Liver (tissue), 9 donors: ENCODE measurements around the gene GCH1. TPM values are rescaled to one million over a fixed set of nuclear protein-coding genes. Genes with fewer than 3 reads are reported as not detected.
A peak's percentile ranks its signal among the peaks of the same experiment; 100 is the strongest.

ENCODE experiments used
- DNase-seq: peaks from one replicate; pipeline ENCODE4 v3.0.0-alpha.2; 2017; ENCODE audit warnings: low spot score
- H3K27ac ChIP-seq, 2 donors: one replicate each; pipeline ENCODE4 v1.7.0; 2013; ENCODE audit warnings: inconsistent platforms in 2 of 2, low read length in 2 of 2, control low read depth in 1 of 2, low read depth in 1 of 2, mild to moderate bottlenecking in 1 of 2
- H3K27me3 ChIP-seq, 4 donors: one replicate each; pipeline versions ENCODE4 v1.6.1 to v1.7.0; 2013; ENCODE audit warnings: low read length in 3 of 4, inconsistent platforms in 1 of 4, mild to moderate bottlenecking in 1 of 4, moderate library complexity in 1 of 4; ENCODE audit not compliant: control insufficient read depth in 4 of 4, insufficient read depth in 4 of 4
- H3K36me3 ChIP-seq, 4 donors: one replicate each; pipeline versions ENCODE4 v1.6.1 to v1.7.0; 2013; ENCODE audit warnings: low read length in 3 of 4, mild to moderate bottlenecking in 3 of 4, low read depth in 1 of 4, moderate library complexity in 1 of 4; ENCODE audit not compliant: control insufficient read depth in 4 of 4, insufficient read depth in 3 of 4
- H3K4me1 ChIP-seq, 4 donors: one replicate each; pipeline versions ENCODE4 v1.6.1 to v1.7.0; 2013; ENCODE audit warnings: low read length in 3 of 4, mild to moderate bottlenecking in 3 of 4, moderate library complexity in 1 of 4; ENCODE audit not compliant: control insufficient read depth in 4 of 4, insufficient read depth in 4 of 4
- H3K4me3 ChIP-seq, 3 donors: one replicate each; pipeline versions ENCODE4 v1.6.1 to v1.7.0; 2013; ENCODE audit warnings: low read length in 3 of 3, control low read depth in 1 of 3, low read depth in 1 of 3, mild to moderate bottlenecking in 1 of 3
- H3K9ac ChIP-seq, 2 donors: one replicate each; pipeline ENCODE4 v1.7.0; 2013; ENCODE audit warnings: low read length in 2 of 2, mild to moderate bottlenecking in 2 of 2, moderate library complexity in 2 of 2, control low read depth in 1 of 2, low read depth in 1 of 2
- H3K9me3 ChIP-seq, 4 donors: one replicate each; pipeline versions ENCODE4 v1.6.1 to v1.7.0; 2013; ENCODE audit warnings: low read length in 3 of 4; ENCODE audit not compliant: control insufficient read depth in 4 of 4
- ATF3 ChIP-seq: IDR thresholded peaks from 2 replicates; pipeline ENCODE4 v1.6.1; 2016; ENCODE audit warnings: antibody characterized with exemption
- EGR1 ChIP-seq, 2 donors: IDR thresholded peaks; 2 replicates each; pipeline ENCODE4 v1.6.1; 2016 to 2018; ENCODE audit warnings: antibody characterized with exemption in 2 of 2, low read depth in 2 of 2
- FOXA1 ChIP-seq: IDR thresholded peaks from 2 replicates; pipeline ENCODE4 v1.6.1; 2016; ENCODE audit warnings: antibody characterized with exemption
- FOXA2 ChIP-seq: IDR thresholded peaks from 2 replicates; pipeline ENCODE4 v1.6.1; 2016; ENCODE audit warnings: antibody characterized with exemption
- HNF4A ChIP-seq, 2 donors: conservative IDR thresholded peaks; 2 replicates each; pipeline ENCODE4 v1.6.1; 2016; ENCODE audit warnings: antibody characterized with exemption in 2 of 2, mild to moderate bottlenecking in 2 of 2
- HNF4G ChIP-seq: IDR thresholded peaks from 2 replicates; pipeline ENCODE4 v1.6.1; 2016; ENCODE audit warnings: antibody characterized with exemption
- JUND ChIP-seq, 2 donors: IDR thresholded peaks; 2 replicates each; pipeline ENCODE4 v1.6.1; 2016; ENCODE audit warnings: antibody characterized with exemption in 2 of 2
- MAX ChIP-seq: IDR thresholded peaks from 2 replicates; pipeline ENCODE4 v1.6.1; 2016; ENCODE audit warnings: antibody characterized with exemption
- NR2F2 ChIP-seq: IDR thresholded peaks from 2 replicates; pipeline ENCODE4 v1.6.1; 2016; ENCODE audit warnings: antibody characterized with exemption
- REST ChIP-seq: IDR thresholded peaks from 2 replicates; pipeline ENCODE4 v1.6.1; 2016; ENCODE audit warnings: antibody characterized with exemption, mild to moderate bottlenecking
- RXRA ChIP-seq, 2 donors: IDR thresholded peaks; 2 replicates each; pipeline ENCODE4 v1.6.1; 2017 to 2018; ENCODE audit warnings: antibody characterized with exemption in 2 of 2, mild to moderate bottlenecking in 1 of 2
- SP1 ChIP-seq: IDR thresholded peaks from 2 replicates; pipeline ENCODE4 v1.6.1; 2018; ENCODE audit warnings: antibody characterized with exemption, mild to moderate bottlenecking
- TAF1 ChIP-seq: conservative IDR thresholded peaks from 2 replicates; pipeline ENCODE4 v1.6.1; 2016; ENCODE audit warnings: antibody characterized with exemption, mild to moderate bottlenecking
- ZBTB33 ChIP-seq: IDR thresholded peaks from 2 replicates; pipeline ENCODE4 v1.6.1; 2016; ENCODE audit warnings: antibody characterized with exemption
- WGBS: extraction: QIAGEN DNeasy Blood & Tissue Kit; methylation state at CpG from one replicate; pipeline ENCODE4 v1.1.7; 2013; 5-methylcytosine and 5-hydroxymethylcytosine counted together
- polyA plus RNA-seq, 2 donors: library from polyadenylated mRNA; stranded (reverse) in 1 of 2; unstranded in 1 of 2; fragments of 200-250 nt in 1 of 2; fragments of >200 nt in 1 of 2; fragmentation: Nextera tagmentation in 1 of 2; extraction: Ambion mirVana in 1 of 2; gene quantifications; one replicate each; pipeline versions ENCODE4 v1.2.1 to v1.2.3, GENCODE V29; 2013 to 2015
- total RNA-seq, 2 donors: library from RNA; depleted of rRNA; stranded (reverse); fragments of >200 nt; gene quantifications; one replicate each; pipeline ENCODE4 v1.2.3, GENCODE V29; 2014
- donor health status: healthy.
- donor health status: healthy.
- donor health status: healthy.
- donor health status: healthy.
- donor health status: healthy.

GCH1 gene
- total and polyA plus RNA-seq, 4 donors, result 19.7 to 60.0 (median 37.0) TPM

GRCh38 chr14:54808326-54809161 lies 94.1 kb downstream of the GCH1 start:
- TF ChIP-seq TAF1 (no peak), HNF4G (no peak), JUND (IDR thresholded peaks at IDR 0.05) (no peak), FOXA1 (no peak), MAX (no peak), REST (no peak), RXRA (IDR thresholded peaks at IDR 0.05) (no peak), HNF4A (conservative IDR thresholded peaks at IDR 0.05) (no peak), ATF3 (no peak)
- peaks cover 0 to 8% (median 0%) of the 10 kb centered on the region in 4 donors for H3K4me1 ChIP-seq
- H3K9ac ChIP-seq, result no peak overlapping the region
- 89% methylated on average over 8 of the region's 8 CpGs for WGBS
- no peak overlapping the region for H3K27ac ChIP-seq
- H3K27me3 ChIP-seq, result no peaks in the 10 kb centered on the region
- no peaks in the 10 kb centered on the region for H3K36me3 ChIP-seq
- H3K9me3 ChIP-seq, result no peaks in the 10 kb centered on the region
- H3K4me3 ChIP-seq, result no peak overlapping the region
- no peak for DNase-seq

GRCh38 chr14:54807881-54808280 lies 94.7 kb downstream of the GCH1 start:
- no peaks in the 10 kb centered on the region for H3K36me3 ChIP-seq
- no peak overlapping the region for H3K27ac ChIP-seq
- peak; percentile 30 for DNase-seq
- H3K4me1 ChIP-seq, result peaks cover 0 to 8% (median 0%) of the 10 kb centered on the region in 4 donors
- no peaks in the 10 kb centered on the region for H3K27me3 ChIP-seq
- no peak for TF ChIP-seq NR2F2
- TF ChIP-seq SP1, result no peak
- TF ChIP-seq EGR1 (IDR thresholded peaks at IDR 0.05; ENCODE audit: low read depth in 2 of 2), result no peak
- TF ChIP-seq MAX, result no peak
- TF ChIP-seq HNF4A (conservative IDR thresholded peaks at IDR 0.05), result no peak
- no peak for TF ChIP-seq REST
- no peak for TF ChIP-seq ZBTB33
- no peak for TF ChIP-seq FOXA2
- H3K9me3 ChIP-seq, result no peaks in the 10 kb centered on the region
- H3K4me3 ChIP-seq, result no peak overlapping the region
- no peak overlapping the region for H3K9ac ChIP-seq
- WGBS, result 93% methylated on average over 7 of the region's 7 CpGs
